Measurements from ENCODE around the gene BPIFA2.
"Not testable (repeated sequence)": the region's sequence is repeated elsewhere in the genome, so short reads cannot be mapped to it uniquely, and the experiment has no call there.

The BPIFA2 gene

GRCh38 chr20:33162313-33162712 is 5.6 kb upstream of the BPIFA2 start:
- no peak for DNase-seq

GRCh38 chr20:33162753-33163152 is 5.2 kb upstream of the BPIFA2 start:
- DNase-seq, result no peak

DNA sequence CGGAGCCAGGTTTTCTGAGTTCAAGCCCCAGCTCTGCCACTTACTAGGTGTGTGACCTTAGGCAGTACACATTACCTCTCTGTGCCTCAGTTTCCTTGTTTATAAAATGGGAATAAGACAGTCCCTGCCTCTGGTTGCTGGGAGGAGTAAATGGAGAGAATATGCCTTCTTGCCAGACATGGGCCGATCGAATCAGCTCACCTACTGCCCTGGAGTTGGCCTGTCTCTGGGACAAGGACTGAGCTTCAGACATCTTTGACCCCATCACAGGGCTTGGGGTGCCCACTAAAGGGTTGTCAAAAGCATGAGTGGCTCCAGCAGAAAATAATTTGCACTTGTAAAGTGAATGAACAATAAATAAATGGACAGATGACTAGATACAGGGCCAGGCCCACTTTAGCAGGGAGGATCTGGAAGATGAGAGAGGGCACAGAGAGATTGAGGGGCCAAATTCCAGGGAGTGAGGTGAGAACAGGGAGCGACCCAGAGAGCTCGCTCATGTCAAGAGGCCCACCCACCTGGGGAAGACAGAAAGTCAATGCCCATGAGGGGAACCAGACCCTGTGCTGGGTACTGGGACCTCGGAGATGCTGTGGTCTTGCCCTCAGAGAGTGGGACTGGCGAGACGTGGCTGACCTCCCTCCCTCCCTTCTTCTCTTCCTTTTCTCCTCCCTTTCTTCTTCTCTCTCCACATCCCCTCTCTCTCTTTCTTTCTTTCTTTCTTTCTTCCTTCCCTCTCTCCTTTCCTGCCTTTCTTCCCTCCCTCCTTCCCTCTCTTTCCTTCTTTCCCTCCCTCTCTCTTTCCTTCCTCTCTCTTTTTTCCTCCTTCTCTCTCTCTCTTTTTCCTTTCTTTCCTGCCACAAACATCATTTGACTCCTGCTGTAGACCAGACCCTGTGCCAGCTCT is 3.9 kb upstream of the BPIFA2 start:
- DNase-seq, result no peak

DNA sequence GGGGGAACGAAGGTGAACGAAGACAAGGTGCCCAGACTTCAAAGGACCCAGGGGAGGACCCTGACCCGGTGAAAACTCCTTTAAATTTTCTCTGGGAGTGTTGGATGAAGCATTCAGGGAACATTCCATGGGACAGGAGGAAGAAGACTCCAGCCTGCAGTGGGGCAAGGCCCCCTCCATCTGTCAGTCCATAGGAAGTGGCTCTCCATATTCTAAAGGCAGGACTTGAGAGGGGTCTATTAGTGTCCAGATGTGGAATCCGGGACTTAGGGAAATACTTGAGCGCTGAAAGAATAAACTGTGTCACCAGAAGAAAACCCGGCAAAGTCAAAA is 3.2 kb upstream of the BPIFA2 start:
- no peak for DNase-seq

DNA sequence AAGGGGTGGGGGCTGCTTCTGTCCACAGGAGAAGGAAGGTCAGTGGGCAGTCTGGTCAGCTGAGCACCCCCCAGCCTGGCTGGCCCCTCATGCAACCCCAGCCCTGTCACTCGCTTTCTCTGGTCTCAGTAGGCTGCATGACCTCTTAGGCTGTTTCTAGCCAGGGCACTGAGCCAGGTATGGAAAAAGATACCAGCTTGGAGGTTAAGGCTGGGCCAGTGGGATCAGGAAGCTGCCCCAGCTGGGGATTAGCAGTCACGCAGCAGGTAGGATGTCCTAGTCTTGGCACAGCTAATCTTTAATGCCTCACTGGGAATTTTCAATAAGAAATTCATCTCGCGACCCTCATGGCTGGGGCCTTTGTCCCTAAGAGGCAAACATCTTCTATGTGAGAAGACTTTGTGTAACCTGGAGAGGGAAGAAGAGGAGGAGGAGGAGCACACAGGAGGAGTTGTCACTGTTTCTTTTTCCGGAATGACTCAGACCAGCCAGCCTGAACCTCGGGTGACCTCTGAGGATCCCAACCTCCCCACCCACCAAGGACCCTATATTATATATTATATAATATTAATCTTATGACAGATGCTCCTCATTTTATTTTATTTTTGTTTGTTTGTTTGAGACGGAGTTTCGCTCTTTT is 2.4 kb upstream of the BPIFA2 start:
- DNase-seq, result no peak

GRCh38 chr20:33166533-33167113 is 1.3 kb upstream of the BPIFA2 start:
- no peak for DNase-seq

GRCh38 chr20:33169176-33169794 is 1.3 kb downstream of the BPIFA2 start:
- no peak for DNase-seq

DNA sequence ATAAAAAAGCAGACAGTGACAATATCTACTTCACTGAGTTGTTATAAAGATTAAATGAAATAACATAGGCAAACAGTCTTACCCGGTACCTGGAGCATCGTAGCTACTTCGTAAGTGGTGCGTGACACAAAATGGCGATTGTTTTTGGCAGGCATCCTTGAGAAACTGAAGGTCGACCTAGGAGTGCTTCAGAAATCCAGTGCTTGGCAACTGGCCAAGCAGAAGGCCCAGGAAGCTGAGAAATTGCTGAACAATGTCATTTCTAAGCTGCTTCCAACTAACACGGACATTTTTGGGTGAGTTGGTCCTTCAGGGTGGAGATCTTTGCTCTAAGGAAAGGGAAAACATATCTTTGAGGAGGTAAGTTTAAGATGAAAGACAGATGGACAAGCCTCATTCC is 4.8 kb downstream of the BPIFA2 start:
- no peak for DNase-seq

- DNase-seq, result no peak
Observed at GRCh38 chr20:33175123-33175522, 7.2 kb downstream of the BPIFA2 start.

- DNase-seq, result no peak
Observed at GRCh38 chr20:33176101-33176500, 8.1 kb downstream of the BPIFA2 start.

- DNase-seq, result no peak
Observed at GRCh38 chr20:33177866-33178265, 9.9 kb downstream of the BPIFA2 start.

DNA sequence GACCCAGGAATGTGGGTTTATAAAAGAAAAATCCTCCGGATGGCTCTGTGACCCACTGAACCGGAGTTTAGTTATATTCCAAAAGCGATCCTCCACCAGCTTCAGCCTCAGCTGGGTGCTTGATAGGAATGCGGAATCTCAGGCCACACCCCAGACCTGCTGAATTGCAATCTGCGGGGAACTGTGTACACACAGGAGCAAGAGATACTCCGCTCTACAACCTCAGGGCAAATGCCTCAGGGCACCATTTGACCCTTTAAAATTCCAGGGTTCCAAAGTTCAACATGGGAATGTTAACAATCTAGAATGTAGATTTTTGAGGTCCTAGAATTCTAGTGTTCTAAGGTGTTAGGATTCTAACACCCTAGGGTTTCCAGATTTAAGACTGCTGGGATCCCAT is 10.8 kb downstream of the BPIFA2 start:
- no peak for DNase-seq

GRCh38 chr20:33180169-33180568 is 12.2 kb downstream of the BPIFA2 start:
- DNase-seq, result no peak

DNA sequence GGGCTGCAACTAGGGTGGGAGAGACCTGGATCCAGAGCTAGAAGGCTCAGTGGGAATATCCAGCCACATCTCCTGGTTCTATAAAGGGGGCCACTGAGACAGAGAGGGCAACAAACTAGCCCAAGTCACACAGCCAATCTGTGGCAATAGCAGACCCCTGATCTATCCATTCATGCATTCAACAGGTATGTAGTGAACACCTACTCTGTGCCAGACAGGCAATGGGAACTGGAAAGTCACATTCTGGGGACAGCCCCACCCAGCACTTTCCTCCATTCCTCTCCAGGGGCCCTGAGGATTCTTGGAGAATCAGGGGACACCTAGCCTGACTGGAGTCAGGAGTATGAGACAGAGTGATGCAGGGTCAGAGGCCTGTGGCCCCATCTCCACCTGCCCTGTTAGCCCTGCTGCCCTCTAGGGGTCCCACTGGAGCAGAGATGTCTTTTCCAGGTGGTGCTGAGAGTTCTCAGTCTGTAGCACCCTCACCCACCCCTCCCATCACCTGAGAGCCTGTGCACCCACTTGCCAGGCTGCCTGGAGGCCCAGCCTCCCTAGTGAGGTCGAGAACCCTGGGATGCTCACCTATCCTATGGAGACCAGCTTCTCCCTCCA is 13.6 kb downstream of the BPIFA2 start:
- DNase-seq, result no peak

GRCh38 chr20:33183312-33183711 is 15.4 kb downstream of the BPIFA2 start:
- no peak for DNase-seq

DNA sequence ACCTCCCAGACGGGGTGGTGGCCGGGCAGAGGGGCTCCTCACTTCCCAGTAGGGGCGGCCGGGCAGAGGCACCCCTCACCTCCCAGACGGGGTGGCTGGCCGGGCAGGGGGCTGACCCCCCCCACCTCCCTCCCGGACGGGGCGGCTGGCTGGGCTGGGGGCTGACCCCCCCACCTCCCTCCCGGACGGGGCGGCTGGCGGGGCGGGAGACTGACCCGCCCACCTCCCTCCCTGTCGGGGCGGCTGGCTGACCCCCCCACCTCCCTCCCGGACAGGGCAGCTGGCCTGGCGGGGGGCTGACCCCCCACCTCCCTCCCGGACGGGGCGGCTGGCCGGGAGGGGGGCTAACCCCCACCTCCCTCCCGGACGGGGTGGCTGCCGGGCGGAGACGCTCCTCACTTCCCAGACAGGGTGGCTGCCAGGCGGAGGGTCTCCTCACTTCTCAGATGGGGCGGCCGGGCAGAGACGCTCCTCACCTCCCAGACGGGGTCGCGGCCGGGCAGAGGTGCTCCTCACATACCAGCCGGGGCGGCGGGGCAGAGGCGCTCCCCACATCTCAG is 17.2 kb downstream of the BPIFA2 start:
- DNase-seq, result not testable (repeated sequence)

DNA sequence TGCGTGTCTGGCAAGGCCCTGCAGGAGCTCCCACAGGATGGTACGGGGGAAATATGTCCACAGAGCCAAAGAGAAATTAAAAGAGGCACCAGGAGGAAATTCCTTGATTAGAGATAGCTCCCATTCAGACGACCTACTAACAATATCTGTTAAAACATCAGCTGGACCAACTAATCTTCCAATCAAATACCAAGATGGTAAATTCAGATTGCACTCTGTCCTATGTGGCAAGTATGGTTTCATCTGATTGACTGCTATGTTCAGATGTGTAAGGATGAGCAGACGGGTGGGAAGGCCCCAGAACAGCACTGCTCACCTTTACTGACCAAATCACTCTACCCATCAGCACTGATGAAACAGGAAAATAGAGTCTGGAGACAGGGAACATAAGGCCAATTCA is 19.5 kb downstream of the BPIFA2 start:
- no peak for DNase-seq

GRCh38 chr20:33188421-33188820 is 20.5 kb downstream of the BPIFA2 start:
- DNase-seq, result no peak

DNA sequence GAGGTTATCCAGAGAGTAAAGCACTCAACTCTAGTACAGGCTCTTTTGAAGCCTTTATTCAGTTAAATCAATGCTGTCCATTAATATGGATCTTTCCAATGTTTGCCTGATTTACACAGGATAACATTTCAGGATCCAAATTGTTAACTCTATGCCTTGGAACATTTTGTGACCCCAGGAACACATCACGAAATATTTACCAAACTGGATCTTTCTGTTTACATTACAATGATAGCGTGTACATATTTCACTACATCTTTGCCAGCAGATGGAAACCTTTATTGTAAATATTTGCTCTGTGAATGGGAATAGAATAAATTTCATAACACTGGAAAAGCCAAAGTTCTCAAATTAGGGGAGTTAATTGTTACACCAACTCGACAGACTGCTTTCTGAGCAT is 23.5 kb downstream of the BPIFA2 start:
- no peak for DNase-seq

DNA sequence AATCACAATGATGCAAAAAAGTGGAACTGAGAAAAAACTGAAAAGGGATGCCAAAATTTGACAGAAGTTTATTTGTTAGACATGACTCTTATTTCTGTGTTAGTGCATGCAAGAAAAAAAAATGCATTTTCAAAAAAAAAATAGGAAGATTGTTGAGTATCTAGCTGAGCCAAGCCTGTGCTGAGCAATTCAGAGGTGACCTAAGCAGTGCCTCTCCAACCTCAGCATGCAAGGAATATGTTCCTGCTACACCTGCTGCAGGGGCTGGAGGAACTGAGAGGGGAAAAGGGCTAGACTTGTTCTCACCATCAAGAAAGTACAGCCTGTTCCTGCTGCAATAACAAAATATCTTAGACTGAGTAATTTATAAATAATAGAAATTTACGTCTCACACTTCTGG is 24.0 kb downstream of the BPIFA2 start:
- DNase-seq, result no peak

DNA sequence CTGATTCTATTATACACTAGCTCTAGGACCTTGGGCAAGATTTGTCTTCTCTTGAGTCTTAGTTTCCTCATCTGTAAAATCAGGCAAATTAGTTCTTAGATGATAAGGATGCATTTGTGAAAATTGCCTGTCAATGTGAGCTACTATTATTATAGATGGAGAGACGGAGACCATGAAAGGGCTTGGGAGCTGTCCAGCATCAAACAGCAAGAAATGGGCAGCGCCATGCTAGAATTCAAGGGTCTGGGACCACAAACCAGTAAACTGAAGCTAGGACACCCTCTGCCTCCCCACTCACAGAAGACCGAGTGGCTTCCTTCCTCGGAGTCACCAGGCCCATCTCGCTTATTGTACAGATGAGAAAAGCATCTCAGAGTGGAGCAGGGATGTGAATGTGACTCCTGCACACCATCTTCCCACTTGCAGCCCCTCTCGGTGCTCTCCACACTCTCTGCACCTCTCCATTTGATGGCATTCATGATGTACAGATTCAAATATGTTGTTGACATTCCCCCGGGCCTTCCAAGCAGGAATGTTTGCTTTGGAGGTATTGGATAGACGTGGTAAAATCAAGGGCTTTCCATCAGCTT is 25.0 kb downstream of the BPIFA2 start:
- no peak for DNase-seq

DNA sequence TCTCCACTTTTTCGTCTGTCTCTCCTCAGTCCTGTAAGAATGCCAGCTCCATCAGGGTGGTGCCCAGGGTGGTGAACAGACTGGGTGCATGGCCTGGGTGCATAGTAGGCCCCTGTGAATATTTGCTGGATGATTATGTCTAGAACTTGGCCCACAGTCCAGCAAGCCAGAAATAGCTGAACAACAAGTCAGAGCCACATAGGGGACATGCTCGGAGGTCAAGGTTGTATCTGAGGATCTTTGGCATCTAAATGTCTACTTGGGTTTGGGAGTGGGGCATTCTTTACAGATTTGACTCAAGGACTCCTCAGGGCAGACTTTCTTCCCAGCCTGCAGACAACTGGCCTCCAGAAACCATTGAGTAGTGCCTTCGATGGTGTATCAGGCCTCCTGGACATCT is 31.1 kb downstream of the BPIFA2 start:
- no peak for DNase-seq

GRCh38 chr20:33202451-33202850 is 34.5 kb downstream of the BPIFA2 start:
- no peak for DNase-seq

All from NCI-H1417 treated with DMSO at 0.1 percent for 48 hours (cell line).